HepG2 (cell line): Measurements from ENCODE around the gene PISD. TPM values are rescaled to one million over a fixed set of nuclear protein-coding genes. Genes with fewer than 3 reads are reported as not detected.

ENCODE experiments used
- BCL6 ChIP-seq: IDR thresholded peaks from 2 replicates; pipeline ENCODE4 v1.6.1; 2016; ENCODE audit warnings: missing genetic modification reagents, missing compliant biosample characterization
- FOXA3 ChIP-seq: IDR thresholded peaks from 2 replicates; pipeline ENCODE4 v1.6.1; 2016; ENCODE audit warnings: missing genetic modification reagents, missing compliant biosample characterization
- GFI1 ChIP-seq: sonication (generic); formaldehyde crosslinking; IDR thresholded peaks from 2 replicates; pipeline ENCODE4 v1.5.0; 2020; ENCODE audit warnings: missing genetic modification reagents, mild to moderate bottlenecking, borderline replicate concordance
- HDAC2 ChIP-seq: sonication (generic); formaldehyde crosslinking; IDR thresholded peaks from 2 replicates; pipeline ENCODE4 v1.4.0; 2020; ENCODE audit warnings: missing genetic modification reagents
- MIER3 ChIP-seq: IDR thresholded peaks from 2 replicates; pipeline ENCODE4 v1.6.1; 2016; ENCODE audit warnings: missing compliant biosample characterization, borderline replicate concordance
- NCOA1 ChIP-seq: sonication (generic); formaldehyde crosslinking; IDR thresholded peaks from 2 replicates; pipeline ENCODE4 v1.9.0; 2021; ENCODE audit warnings: missing genetic modification reagents
- NFE2L2 ChIP-seq: fragments of 150-350 bp; IDR thresholded peaks from 2 replicates; pipeline ENCODE4 v1.6.1; 2014; ENCODE audit warnings: low read length
- SOX13 ChIP-seq, 3 experiments: fragments of 450-650 bp in 1 of 3; sonication (generic) in 1 of 3; formaldehyde crosslinking in 1 of 3; IDR thresholded peaks in 2 of 3; conservative IDR thresholded peaks in 1 of 3; 2 replicates each; pipeline versions ENCODE4 v1.5.0 to v1.6.1; 2016 to 2020; ENCODE audit warnings: antibody characterized with exemption in 1 of 3, mild to moderate bottlenecking in 1 of 3, missing compliant biosample characterization in 1 of 3, missing genetic modification reagents in 1 of 3, moderate library complexity in 1 of 3
- SOX6 ChIP-seq, 2 experiments: fragments of 450-650 bp in 1 of 2; sonication (generic) in 1 of 2; formaldehyde crosslinking in 1 of 2; IDR thresholded peaks; 2 replicates each; pipeline versions ENCODE4 v1.4.0 to v1.6.1; 2017 to 2020; ENCODE audit warnings: antibody characterized with exemption in 1 of 2, mild to moderate bottlenecking in 1 of 2, missing genetic modification reagents in 1 of 2
- SSRP1 ChIP-seq: IDR thresholded peaks from 2 replicates; pipeline ENCODE4 v1.6.1; 2016; ENCODE audit warnings: control low read depth
- TAF1 ChIP-seq: sonication (generic); formaldehyde crosslinking; IDR thresholded peaks from 2 replicates; pipeline ENCODE4 v1.4.0; 2020; ENCODE audit warnings: missing genetic modification reagents
- TIGD3 ChIP-seq: sonication (generic); formaldehyde crosslinking; IDR thresholded peaks from 2 replicates; pipeline ENCODE4 v1.5.1; 2020; ENCODE audit warnings: mild to moderate bottlenecking, missing genetic modification reagents, borderline replicate concordance
- TP53 ChIP-seq: sonication (generic); formaldehyde crosslinking; conservative IDR thresholded peaks from 2 replicates; pipeline ENCODE4 v1.4.0; 2020; ENCODE audit warnings: missing genetic modification reagents
- YEATS4 ChIP-seq: sonication (generic); formaldehyde crosslinking; IDR thresholded peaks from 2 replicates; pipeline ENCODE4 v1.4.0; 2020; ENCODE audit warnings: missing genetic modification reagents, borderline replicate concordance
- ZBTB1 ChIP-seq: sonication (generic); formaldehyde crosslinking; IDR thresholded peaks from 2 replicates; pipeline ENCODE4 v1.4.0; 2020; ENCODE audit warnings: missing genetic modification reagents, borderline replicate concordance
- ZBTB10 ChIP-seq: sonication (generic); formaldehyde crosslinking; IDR thresholded peaks from 2 replicates; pipeline ENCODE4 v1.4.0; 2020; ENCODE audit warnings: missing genetic modification reagents, borderline replicate concordance
- ZNF333 ChIP-seq: sonication (generic); formaldehyde crosslinking; IDR thresholded peaks from 2 replicates; pipeline ENCODE4 v1.4.0; 2020; ENCODE audit warnings: mild to moderate bottlenecking, missing genetic modification reagents, borderline replicate concordance
- ZNF383 ChIP-seq: sonication (generic); formaldehyde crosslinking; IDR thresholded peaks from 2 replicates; pipeline ENCODE4 v1.4.0; 2020; ENCODE audit warnings: missing genetic modification reagents, mild to moderate bottlenecking, borderline replicate concordance
- ZNF468 ChIP-seq: sonication (generic); formaldehyde crosslinking; IDR thresholded peaks from 2 replicates; pipeline ENCODE4 v1.8.0; 2022; ENCODE audit warnings: mild to moderate bottlenecking, moderate library complexity, missing genetic modification reagents
- ZNF766 ChIP-seq: sonication (generic); formaldehyde crosslinking; IDR thresholded peaks from 2 replicates; pipeline ENCODE4 v1.5.0; 2020; ENCODE audit warnings: missing genetic modification reagents, borderline replicate concordance
- polyA plus RNA-seq, 8 experiments: library from polyadenylated mRNA; depleted of rRNA in 3 of 8; stranded (reverse) in 7 of 8; unstranded in 1 of 8; fragments of >200 nt; fragmentation: Illumina TruSeq in 4 of 8; extraction: Trizol in 4 of 8; gene quantifications; 2 replicates each; pipeline versions ENCODE4 v1.2.1 to v1.2.3, GENCODE V29; 2011 to 2016; ENCODE audit warnings: low read depth in 4 of 8, missing spikeins in 1 of 8, mixed read lengths in 1 of 8; ENCODE audit not compliant: insufficient read depth in 1 of 8
- total RNA-seq, 5 experiments: library from RNA; depleted of rRNA; stranded (reverse); fragments of >200 nt; fragmentation: Illumina TruSeq; extraction: Trizol; gene quantifications; 2 replicates each; pipeline ENCODE4 v1.2.3, GENCODE V29; 2016; ENCODE audit warnings: low read depth in 1 of 5
- TF ChIP-seq, protein P1 (sequence below): IDR thresholded peaks from 2 replicates; pipeline ENCODE4 v1.6.1; 2016; ENCODE audit warnings: low read depth, control low read depth
- TF ChIP-seq, protein P2 (sequence below): sonication (generic); formaldehyde crosslinking; IDR thresholded peaks from 2 replicates; pipeline ENCODE4 v1.9.0; 2021; ENCODE audit warnings: missing genetic modification reagents, borderline replicate concordance

The PISD gene
- total and polyA plus RNA-seq, 2 of the 13 experiments (the other 11 are each of a cell fraction or from before 2014, with no cell fraction given), result 30.1 to 47.7 TPM

GRCh38 chr22:31579835-31580242, 82.2 kb downstream of the PISD start (continued):
- TF ChIP-seq ZNF333 (CRISPR knock-in tag) (no peak), ZNF468 (CRISPR knock-in tag) (no peak), TAF1 (CRISPR knock-in tag) (no peak), ZNF383 (CRISPR knock-in tag) (no peak), ZBTB10 (peak; percentile 68; the same call in 1 of the 2 replicates), SOX13 (IDR thresholded peaks at IDR 0.05) (peak; percentile 80), SOX13 (CRISPR knock-in tag; conservative IDR thresholded peaks at IDR 0.05 in 1 of 2, IDR thresholded peaks at IDR 0.05 in 1 of 2) (peak in 1 of 2 experiments; percentile 96; a peak in 2 of 4 replicates), YEATS4 (CRISPR knock-in tag) (peak; percentile 79; the same call in 1 of the 2 replicates), GFI1 (CRISPR knock-in tag) (peak; percentile 79; the same call in 1 of the 2 replicates), SOX6 (IDR thresholded peaks at IDR 0.05) (no peak), SOX6 (CRISPR knock-in tag; IDR thresholded peaks at IDR 0.05) (peak; percentile 96), MIER3 (peak; percentile 92; the same call in 1 of the 2 replicates), NFE2L2 (no peak), SSRP1 (CRISPR knock-in tag) (peak; percentile 66; the same call in 1 of the 2 replicates), HDAC2 (peak; percentile 92), ZBTB1 (CRISPR knock-in tag) (no peak), TP53 (CRISPR knock-in tag) (no peak), ZNF766 (0 out of 2 replicates have a peak, but pooled peaks have one; percentile 24), FOXA3 (CRISPR knock-in tag) (peak; percentile 95), NCOA1 (CRISPR knock-in tag) (no peak), BCL6 (CRISPR knock-in tag) (peak; percentile 94), TIGD3 (CRISPR knock-in tag) (peak; percentile 39; the same call in 1 of the 2 replicates)
- TF ChIP-seq, protein P1, sequence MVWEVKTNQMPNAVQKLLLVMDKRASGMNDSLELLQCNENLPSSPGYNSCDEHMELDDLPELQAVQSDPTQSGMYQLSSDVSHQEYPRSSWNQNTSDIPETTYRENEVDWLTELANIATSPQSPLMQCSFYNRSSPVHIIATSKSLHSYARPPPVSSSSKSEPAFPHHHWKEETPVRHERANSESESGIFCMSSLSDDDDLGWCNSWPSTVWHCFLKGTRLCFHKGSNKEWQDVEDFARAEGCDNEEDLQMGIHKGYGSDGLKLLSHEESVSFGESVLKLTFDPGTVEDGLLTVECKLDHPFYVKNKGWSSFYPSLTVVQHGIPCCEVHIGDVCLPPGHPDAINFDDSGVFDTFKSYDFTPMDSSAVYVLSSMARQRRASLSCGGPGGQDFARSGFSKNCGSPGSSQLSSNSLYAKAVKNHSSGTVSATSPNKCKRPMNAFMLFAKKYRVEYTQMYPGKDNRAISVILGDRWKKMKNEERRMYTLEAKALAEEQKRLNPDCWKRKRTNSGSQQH, result no peak
- TF ChIP-seq, protein P2, sequence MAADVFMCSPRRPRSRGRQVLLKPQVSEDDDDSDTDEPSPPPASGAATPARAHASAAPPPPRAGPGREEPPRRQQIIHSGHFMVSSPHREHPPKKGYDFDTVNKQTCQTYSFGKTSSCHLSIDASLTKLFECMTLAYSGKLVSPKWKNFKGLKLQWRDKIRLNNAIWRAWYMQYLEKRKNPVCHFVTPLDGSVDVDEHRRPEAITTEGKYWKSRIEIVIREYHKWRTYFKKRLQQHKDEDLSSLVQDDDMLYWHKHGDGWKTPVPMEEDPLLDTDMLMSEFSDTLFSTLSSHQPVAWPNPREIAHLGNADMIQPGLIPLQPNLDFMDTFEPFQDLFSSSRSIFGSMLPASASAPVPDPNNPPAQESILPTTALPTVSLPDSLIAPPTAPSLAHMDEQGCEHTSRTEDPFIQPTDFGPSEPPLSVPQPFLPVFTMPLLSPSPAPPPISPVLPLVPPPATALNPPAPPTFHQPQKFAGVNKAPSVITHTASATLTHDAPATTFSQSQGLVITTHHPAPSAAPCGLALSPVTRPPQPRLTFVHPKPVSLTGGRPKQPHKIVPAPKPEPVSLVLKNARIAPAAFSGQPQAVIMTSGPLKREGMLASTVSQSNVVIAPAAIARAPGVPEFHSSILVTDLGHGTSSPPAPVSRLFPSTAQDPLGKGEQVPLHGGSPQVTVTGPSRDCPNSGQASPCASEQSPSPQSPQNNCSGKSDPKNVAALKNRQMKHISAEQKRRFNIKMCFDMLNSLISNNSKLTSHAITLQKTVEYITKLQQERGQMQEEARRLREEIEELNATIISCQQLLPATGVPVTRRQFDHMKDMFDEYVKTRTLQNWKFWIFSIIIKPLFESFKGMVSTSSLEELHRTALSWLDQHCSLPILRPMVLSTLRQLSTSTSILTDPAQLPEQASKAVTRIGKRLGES (CRISPR knock-in tag), result no peak
